HG02973 (cell line): Measurements from ENCODE around the gene HAT1.

Source experiments
- ATAC-seq: cut with Tn5 transposase; IDR thresholded peaks from one replicate; pipeline ENCODE4 v1.9.1; 2021; ENCODE audit warnings: moderate library complexity; ENCODE audit not compliant: unreplicated experiment

HAT1 gene

DNA sequence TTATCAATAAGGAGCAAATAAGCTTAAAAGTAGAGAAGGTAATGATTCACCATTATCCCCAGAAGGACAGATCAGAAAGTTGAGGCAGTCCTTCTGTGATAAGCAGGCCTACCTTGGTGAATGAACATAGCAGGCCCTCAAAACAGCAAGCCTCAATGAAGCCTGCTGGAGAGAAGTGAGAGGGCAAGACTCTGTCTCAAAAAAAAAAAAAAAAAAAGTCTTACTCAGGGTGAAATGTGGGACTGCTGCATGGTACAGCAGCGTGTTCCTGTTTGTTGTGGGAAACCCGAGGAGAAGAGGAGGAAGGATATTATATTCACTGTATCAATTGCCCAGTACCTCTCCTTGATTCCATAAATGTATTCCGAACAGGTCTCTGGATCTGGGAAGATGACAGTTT is 8.7 kb upstream of the HAT1 start:
- no peak for ATAC-seq

DNA sequence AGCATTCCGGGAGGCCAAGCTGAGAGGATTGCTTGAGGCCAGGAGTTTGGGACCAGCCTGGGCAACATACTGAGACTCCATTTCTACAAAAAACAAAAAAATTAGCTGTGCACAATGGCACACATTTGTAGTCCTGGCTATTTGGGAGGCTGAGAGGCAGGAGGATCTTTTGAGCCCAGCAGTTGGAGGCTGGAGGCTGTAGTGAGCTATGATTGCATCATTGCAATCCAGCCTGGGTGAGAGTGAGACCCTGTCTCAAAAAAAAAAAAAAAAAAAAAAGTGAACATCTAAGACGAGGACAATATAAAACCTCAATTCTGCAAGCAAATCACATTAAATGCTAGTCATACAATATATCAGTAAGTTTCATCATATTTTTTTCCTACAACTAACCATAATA is 2.8 kb upstream of the HAT1 start:
- ATAC-seq = no peak

DNA sequence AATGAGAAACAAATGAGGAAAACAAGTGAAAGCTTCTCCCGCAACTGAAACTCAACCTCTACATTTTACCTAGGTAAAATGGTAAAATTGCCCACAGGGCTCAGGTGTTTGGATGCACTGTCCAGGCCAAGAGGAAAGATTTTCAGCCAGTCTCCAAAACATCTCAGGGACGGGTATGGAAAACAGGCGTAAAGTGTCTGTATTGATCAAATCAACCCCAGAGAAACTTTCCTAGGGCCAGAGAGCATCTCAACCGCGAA is 361 bp upstream of the HAT1 start:
- no peak for ATAC-seq

DNA sequence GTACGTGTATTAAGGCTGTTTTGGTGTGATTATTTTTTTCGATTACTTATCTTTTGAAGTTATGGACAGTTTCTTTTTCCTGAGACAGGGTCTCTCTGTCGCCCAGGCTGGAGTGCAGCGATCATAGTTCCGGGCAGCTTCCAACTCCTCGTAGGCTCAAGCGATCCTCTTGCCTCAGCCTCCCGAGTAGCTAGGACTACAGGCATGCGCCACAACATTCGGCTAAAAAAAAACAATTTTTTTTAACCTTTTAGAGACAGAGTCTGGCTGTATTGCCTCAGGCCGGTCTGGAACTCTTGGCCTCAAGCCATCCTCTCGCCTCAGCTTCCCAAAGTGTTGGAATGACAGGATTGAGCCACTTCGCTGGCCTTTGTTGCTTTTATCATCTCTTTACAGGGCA is 945 bp downstream of the HAT1 start:
- ATAC-seq = no peak

DNA sequence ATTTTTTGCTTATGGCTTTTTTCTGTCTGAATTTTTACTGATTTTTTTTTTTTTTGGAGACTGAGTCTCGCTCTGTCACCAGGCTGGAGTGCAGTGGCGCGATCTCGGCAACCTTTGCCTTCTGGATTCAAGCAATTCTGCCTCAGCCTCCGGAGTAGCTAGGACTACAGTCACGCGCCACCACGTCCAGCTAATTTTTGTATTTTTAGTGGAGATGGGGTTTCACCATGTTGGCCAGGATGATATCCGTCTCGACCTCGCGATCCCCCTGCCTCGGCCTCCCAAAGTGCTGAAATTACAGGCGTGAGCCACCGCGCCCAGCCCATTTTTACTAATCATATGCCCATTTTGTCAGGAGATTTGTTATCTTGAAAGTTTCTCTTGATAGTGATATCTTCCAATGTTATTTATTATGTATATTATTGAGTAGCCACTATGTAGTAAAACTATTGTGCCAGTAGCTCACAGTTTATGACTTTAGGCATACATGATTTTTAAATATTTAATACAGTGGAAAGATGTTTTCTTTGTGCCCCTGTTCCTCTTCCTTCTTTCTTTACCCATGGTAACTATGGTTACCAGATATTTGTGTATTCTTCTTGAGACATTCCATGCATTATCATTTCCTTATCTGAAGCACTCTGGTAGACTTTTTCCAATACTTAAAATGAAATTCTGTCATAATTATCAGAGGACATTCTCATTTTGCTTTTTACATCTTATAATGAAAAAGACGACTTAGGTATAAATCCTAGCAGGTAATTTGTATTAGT is 2.1 kb downstream of the HAT1 start:
- no peak for ATAC-seq

DNA sequence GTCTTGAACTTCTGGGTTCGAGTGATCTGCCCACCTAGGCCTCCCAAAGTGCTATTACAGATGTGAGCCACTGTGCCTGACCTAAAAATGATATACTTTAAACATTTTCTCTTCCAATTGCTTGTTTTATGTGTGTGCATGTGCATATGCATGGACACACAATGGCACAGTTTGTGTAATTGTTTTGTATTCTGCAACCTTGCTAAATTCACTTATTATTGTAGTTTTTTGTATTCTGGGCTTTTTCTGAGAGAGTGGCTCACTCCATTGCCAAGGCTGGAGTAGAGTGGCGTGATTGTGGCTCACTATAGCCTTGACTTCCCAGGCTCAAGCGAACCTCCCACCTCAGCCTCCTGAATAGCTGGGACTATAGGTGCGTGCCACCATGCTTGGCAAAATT is 8.1 kb downstream of the HAT1 start:
- no peak for ATAC-seq

DNA sequence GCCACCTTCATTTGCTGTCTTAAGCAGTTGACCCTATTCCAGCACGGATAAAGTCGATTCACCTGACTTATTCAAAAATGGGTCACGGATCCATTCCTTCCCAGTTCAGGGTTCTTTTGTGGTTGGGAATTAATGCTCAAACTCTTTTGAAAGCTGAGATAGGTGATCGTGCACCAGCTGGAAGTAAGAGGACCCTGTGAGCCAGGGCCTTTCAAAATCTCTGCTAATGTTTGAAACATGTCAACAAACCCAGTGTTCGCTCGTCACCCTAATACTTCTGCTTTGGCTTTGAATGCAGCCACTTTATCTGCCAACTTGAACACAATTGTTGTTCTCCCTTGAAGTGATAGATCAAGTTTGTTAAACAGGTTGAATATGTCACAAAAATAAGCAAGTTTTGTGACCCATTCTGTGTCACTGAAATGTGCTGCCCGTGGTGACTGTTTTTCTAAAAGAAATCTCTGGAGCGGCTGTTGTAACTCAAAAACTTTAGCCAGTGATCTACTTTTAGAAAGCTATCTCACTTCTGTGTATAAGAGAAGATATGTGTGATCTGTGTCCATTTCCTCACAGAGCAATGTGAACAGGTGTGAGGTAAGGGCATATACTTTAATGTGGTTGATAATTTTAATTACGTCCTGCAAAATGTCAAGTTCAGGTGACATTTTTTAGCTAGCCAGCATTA is 16.9 kb downstream of the HAT1 start:
- no peak for ATAC-seq

DNA sequence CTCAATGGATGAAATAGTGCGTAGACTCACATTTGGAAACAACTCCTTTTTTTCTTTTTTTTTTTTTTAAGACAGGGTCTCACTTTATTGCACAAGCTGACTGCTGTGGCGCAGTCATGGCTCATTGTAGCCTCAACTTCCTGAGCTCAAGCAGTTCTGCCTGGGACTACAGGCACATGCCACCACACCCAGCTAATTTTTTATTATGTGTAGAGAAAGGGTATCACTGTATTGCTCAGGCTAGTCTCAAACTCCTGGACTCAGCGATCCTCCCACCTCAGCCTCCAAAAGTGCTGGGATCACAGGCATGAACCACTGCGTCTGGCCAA is 17.4 kb downstream of the HAT1 start:
- ATAC-seq = no peak

DNA sequence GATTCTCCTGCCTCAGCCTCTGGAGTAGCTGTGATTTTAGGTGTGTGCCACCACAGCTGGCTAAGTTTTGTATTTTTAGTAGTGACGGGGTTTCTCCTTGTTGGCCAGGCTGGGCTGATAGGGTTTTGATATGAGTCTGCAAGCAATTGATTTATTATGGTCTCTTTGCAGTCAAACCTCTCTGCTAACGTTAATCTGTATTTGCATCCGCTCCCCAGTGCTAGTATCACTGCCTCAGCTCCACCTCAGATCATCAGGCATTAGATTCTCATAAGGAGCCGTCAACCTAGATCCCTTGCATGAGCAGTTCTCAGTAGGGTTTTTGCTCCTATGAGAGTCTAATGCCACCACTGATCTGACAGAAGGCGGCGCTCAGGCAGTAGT is 19.0 kb downstream of the HAT1 start:
- no peak for ATAC-seq

DNA sequence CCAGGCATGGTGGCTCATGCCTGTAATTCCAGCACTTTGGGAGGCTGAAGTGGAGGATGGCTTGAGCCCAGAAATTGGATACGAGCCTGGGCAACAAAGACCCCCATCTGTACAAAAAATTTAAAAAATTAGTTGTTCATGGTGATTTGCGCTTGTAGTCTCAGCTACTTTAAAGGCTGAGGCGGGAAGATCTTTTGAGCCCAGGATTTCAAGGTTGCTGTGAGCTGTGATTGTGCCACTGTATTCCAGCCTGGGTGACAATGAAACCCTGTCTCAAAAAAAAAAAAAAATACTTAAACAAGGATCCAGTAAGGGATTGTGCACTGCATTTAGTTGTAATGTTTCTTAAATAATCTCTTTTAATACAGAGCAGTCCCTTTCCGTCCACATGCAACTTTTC is 21.6 kb downstream of the HAT1 start:
- ATAC-seq = no peak

DNA sequence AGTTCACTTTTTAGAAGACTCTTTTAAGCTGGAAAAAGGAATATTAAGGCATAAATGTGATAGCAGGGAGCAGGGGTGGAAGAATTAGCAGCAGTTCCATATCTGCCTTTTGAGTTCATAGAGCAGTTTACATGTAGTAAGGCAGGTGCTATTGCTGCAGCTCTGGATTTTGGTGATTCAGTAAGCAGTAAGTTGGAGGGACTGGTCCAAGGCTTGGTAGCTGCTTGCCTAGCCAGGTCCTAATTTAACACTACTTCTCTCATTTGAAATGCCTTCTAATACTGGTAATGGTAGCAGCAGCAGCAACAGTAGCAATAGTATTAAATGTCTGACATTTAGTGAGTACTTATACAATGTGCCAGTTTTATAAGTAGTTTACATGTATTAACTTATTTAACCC is 30.0 kb downstream of the HAT1 start:
- no peak for ATAC-seq

DNA sequence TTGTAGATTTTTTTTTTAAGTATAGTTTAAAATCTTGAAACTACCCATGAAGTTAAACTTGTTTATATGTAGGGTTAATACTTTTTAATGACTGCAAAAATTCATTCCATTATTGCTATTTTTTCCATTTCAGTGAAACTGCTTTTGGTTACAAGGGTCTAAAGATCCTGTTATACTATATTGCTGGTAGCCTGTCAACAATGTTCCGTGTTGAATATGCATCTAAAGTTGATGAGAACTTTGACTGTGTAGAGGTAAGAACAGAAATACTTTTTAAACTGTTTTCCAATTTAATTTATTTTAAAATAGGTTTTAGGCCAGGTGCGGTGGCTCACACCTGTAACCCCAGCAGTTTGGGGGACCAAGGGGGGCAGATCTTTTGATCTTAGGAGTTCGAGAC is 30.5 kb downstream of the HAT1 start:
- no peak for ATAC-seq

DNA sequence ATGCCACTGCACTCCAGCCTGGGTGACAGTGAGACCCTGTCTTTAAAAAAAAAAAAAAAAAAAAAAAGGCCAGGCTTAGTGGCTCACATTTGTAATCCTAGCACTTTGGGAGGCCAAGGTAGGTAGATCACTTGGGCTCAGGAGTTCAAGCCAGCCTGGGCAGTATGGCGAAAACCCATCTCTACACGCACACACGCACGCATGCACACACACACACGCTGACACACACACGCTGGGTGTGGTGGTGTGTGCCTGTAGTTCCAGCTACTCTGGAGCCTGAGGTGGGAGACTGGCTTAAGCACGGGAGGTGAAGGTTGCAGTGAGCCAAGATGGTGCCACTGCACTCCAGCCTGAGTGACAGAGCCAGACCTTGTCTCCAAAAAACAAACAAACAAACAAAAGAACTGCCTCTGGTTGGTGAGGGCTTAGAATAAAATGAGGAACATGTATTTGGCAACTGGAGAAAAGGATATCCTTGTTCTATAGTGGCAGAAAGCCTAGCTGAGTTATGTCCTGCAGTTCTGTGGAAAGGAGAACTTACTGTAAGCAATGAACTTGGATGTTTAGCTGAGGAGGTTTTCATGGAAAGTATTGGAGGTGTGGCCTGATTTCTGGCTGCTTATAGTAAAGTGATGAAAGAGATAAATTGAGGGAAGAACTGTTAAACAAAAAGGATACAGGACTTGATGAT is 34.0 kb downstream of the HAT1 start:
- no peak for ATAC-seq

DNA sequence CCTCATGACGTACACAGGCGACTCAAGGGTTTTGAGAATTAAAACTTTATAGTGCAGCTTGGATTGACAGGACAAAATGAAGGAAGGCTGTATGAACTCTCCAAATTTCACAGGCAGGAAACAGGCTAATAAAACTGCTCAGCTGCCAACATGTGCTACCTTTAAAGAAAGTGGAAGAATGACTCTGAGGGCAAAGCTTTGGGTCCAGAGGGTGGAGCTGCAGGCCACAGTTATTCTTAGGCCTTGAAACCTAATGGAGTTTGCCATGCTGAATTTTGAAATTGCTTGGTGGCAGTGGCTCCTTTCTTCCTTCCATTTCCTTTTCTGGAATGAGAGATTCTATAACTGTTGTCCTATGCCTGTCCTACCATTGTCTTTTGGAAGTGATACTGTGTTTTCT is 34.8 kb downstream of the HAT1 start:
- no peak for ATAC-seq

DNA sequence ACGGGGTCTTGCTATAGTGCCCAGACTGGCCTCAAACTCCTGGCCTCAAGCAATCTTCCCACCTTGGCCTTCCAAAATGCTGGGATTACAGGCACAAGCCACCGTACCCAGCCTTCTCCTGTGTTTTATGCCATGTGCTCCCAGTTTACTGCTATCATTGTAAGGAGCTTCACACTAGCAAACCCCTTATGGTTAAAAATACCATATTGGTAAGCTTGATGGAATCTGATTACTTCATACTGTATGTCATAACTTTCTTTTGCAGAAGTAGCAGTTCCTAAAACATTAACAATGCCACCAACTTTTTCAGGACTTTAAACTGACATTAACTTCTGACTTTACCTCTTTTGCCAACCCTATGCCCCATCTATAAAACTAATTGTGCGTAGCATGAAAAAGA is 36.2 kb downstream of the HAT1 start:
- ATAC-seq = no peak

DNA sequence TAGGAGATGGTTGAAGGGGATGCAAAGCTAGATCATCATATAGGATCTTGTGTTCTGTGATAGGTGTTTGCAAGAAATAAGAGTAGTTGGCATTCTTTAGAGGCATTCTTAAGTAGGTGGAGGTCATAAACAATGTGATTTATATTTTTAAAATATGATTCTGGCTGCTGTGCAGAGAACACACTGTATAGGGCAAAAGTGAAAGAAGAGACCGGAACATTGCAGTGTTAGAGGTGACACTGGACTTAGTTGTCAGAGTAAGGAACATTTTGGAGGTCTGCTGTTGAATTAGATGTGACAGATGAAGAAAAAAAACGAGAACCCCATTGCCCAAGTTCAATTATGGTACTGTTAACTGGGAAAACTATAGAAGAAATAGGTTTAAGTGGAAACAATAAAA is 37.7 kb downstream of the HAT1 start:
- ATAC-seq = no peak

DNA sequence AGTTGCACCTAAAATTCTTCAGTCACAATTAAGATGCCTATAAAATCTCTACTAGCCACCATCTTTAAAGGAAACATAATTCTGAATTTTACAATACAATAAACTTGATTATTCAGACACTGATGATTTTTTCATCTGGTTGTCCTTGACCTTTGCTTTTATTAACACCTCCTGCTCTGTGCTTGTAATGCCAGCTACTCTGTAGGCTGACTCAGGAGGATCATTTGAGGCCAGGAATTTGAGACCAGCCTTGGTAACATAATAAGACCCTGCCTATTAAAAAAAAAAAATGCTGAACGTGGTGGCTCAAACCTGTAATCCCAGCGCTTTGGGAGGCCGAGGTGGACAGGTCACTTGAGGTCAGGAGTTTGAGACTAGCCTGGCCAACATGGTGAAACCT is 38.3 kb downstream of the HAT1 start:
- ATAC-seq = no peak

DNA sequence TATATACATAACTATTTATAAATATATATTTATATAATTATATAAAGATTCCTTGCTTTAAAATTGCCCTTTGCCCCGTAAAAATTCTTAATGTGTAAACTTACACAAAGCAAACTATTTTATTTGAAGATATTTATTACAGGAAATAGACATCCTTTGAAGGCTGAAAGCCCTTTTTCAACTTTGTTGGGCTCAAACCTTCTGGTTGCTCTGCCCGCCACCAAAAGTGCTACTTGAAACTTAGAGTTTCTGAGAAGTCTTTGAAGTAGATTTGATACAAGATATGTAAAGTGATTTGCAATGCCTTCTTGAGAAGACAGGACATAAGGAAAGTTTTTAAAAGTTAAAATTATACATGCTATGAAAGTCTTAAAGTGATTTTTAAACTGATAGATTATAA is 40.9 kb downstream of the HAT1 start:
- no peak for ATAC-seq

DNA sequence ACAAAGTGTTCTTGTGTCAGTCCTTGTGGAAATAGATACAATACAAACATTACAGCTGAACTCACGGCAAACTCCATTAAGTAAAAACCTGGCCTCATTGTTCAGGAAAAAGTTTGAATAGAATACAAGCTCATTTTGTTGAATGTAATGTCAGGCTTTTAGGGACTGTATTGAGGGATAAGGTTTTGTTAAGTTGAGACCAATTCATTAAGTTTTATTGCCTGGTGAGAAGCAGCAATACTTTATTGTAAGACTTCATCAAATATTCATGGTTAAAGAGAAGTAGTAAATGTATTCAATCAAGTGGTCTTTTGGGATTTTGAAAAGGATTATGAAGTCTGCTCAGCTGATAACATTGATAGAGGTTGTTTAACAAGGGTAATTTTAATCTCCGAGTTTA is 42.0 kb downstream of the HAT1 start:
- ATAC-seq = no peak

DNA sequence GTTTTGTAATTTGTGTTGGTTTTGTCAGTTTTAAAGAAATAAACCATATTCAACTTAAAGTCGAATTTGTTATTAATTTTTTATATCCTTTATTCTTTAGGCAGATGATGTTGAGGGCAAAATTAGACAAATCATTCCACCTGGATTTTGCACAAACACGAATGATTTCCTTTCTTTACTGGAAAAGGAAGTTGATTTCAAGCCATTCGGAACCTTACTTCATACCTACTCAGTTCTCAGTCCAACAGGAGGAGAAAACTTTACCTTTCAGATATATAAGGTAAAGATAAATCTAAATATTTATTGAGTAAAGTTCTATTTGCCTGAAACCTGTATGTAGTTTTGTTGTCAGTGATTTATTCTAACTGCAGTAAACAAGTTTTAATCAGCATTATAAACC is 43.0 kb downstream of the HAT1 start:
- no peak for ATAC-seq

DNA sequence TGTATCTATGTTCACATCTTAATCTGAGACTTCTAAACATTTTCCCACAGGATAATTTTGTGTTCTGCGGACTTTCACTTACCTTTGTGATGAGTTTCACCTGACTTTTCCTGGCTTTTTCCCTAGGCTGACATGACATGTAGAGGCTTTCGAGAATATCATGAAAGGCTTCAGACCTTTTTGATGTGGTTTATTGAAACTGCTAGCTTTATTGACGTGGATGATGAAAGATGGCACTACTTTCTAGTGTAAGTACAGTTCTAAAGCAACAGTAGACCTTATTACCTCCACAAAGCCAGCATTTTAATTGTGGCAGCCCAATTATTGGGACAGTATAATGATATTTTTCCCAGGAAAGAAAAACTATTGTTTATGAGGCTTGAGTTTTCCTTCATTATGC is 43.4 kb downstream of the HAT1 start:
- ATAC-seq = no peak

DNA sequence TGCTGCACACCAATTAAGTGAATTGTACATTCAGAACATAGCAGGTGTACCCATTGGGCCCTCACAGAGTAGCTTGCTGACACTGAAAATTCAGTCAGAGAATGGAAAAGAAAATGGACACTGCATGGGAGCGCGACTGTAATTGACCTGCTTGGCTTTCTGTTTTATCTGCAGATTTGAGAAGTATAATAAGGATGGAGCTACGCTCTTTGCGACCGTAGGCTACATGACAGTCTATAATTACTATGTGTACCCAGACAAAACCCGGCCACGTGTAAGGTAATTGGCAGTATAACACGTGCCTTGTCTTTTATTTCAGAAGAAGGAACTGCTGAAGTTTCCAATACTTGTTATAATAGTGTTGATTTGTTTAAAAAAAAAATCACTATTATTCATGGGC is 44.0 kb downstream of the HAT1 start:
- no peak for ATAC-seq

DNA sequence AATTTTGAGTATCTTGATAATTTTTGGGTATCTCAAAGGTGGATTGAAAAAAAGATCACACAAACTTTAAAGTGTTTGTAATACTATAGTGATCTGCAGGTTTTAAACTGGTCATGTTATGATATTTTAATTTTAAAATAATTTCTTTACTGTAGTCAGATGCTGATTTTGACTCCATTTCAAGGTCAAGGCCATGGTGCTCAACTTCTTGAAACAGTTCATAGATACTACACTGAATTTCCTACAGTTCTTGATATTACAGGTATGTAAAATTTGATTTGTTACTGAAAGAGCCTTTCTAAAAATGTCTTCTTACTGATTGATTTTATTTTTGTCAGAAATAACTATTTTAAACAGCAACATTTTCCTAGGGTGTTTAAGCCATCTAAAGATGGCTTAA is 44.4 kb downstream of the HAT1 start:
- ATAC-seq = no peak
